ENCODE results near the gene RPS19BP1.

- no peak for TF ChIP-seq POLR2A (IDR thresholded peaks at IDR 0.05; ENCODE audit: low read length)
- no peak for TF ChIP-seq GATA1 (IDR thresholded peaks at IDR 0.05; ENCODE audit: low read depth, low read length)
Measured at GRCh38 chr22:39518144-39518786, 14.3 kb downstream of the RPS19BP1 start.

Data from erythroblast (primary cell).